PC-3 (cell line): ENCODE data around the gene BCAS3. TPM values are rescaled to one million over a fixed set of nuclear protein-coding genes. Genes with fewer than 3 reads are reported as not detected.

ENCODE experiments used
- ATAC-seq: fragments of 200-7000 bp; cut with Tn5 transposase; 2 replicates; pipeline ENCODE4 v1.9.1; 2020; ENCODE audit warnings: mild to moderate bottlenecking, moderate library complexity
- BruUV-seq: library from RNA; stranded (reverse); fragments of 400-500 nt; replicated peaks from 2 replicates; lab custom pipeline; 2021; lab: Mats Ljungman, UMichigan
- CTCF ChIA-PET: fragments of 300-600 bp; sonication (Branson Sonifier 250); formaldehyde crosslinking; loops from one replicate; lab custom pipeline; 2022; ENCODE audit warnings: antibody characterized with exemption; lab: Charles Lee
- POLR2A ChIA-PET: fragments of 300-600 bp; sonication (Branson Sonifier 250); formaldehyde crosslinking; loops from one replicate; lab custom pipeline; 2022; ENCODE audit warnings: antibody characterized with exemption; ENCODE audit not compliant: unreplicated experiment; lab: Charles Lee
- DNase-seq: peaks from one replicate; pipeline ENCODE4 v3.0.0-alpha.2; 2015
- H2AFZ ChIP-seq: fragments of 300-600 bp; sonication (generic); 2 replicates; pipeline ENCODE4 v1.6.0; 2016; ENCODE audit warnings: antibody characterized with exemption, low read length
- H3F3A ChIP-seq: fragments of 300-600 bp; sonication (generic); one replicate; pipeline ENCODE4 v1.6.0; 2017; ENCODE audit warnings: antibody characterized with exemption, low read length, control low read depth, mild to moderate bottlenecking; ENCODE audit not compliant: unreplicated experiment
- H3K27ac ChIP-seq: fragments of 300-600 bp; sonication (generic); 2 replicates; pipeline ENCODE4 v1.5.1; 2016; ENCODE audit warnings: mild to moderate bottlenecking, low read length
- H3K27me3 ChIP-seq: fragments of 300-600 bp; sonication (generic); 2 replicates; pipeline ENCODE4 v1.6.1; 2016; ENCODE audit warnings: low read length, mixed read lengths
- H3K36me3 ChIP-seq: fragments of 300-600 bp; sonication (generic); 2 replicates; pipeline ENCODE4 v1.6.1; 2016; ENCODE audit warnings: low read depth, mixed run types, low read length, mixed read lengths
- H3K4me1 ChIP-seq: fragments of 300-600 bp; sonication (generic); 2 replicates; pipeline ENCODE4 v1.5.1; 2016; ENCODE audit warnings: low read length; ENCODE audit not compliant: insufficient read depth
- H3K4me2 ChIP-seq: fragments of 300-600 bp; sonication (generic); 2 replicates; pipeline ENCODE4 v1.6.0; 2016; ENCODE audit warnings: low read length
- H3K4me3 ChIP-seq: fragments of 300-600 bp; sonication (generic); 2 replicates; pipeline ENCODE4 v1.5.1; 2016; ENCODE audit warnings: mild to moderate bottlenecking, low read length, mixed read lengths
- H3K79me2 ChIP-seq: fragments of 300-600 bp; sonication (generic); 2 replicates; pipeline ENCODE4 v1.6.1; 2017; ENCODE audit warnings: low read length, mixed read lengths
- H3K9ac ChIP-seq: fragments of 300-600 bp; sonication (generic); 2 replicates; pipeline ENCODE4 v1.6.0; 2016; ENCODE audit warnings: mild to moderate bottlenecking, low read length
- H3K9me2 ChIP-seq: fragments of 300-600 bp; sonication (generic); replicated peaks from 2 replicates; pipeline ENCODE4 v1.6.1; 2016; ENCODE audit warnings: mixed run types, low read length, mixed read lengths
- H3K9me3 ChIP-seq: fragments of 300-600 bp; sonication (generic); 2 replicates; pipeline ENCODE4 v1.6.1; 2016; ENCODE audit warnings: low read length, mixed read lengths
- H4K20me1 ChIP-seq: fragments of 300-600 bp; sonication (generic); 2 replicates; pipeline ENCODE4 v1.6.1; 2016; ENCODE audit warnings: low read length, mixed read lengths
- CTCF ChIP-seq: fragments of 300-600 bp; sonication (generic); conservative IDR thresholded peaks from 2 replicates; pipeline ENCODE4 v1.5.1; 2017; ENCODE audit warnings: antibody characterized with exemption, low read depth, mild to moderate bottlenecking, low read length
- EZH2 ChIP-seq: fragments of 300-600 bp; sonication (generic); IDR thresholded peaks from one replicate; pipeline ENCODE4 v1.6.1; 2017; ENCODE audit warnings: antibody characterized with exemption, mild to moderate bottlenecking, low read length; ENCODE audit not compliant: unreplicated experiment
- EZH2phosphoT487 ChIP-seq: fragments of 300-600 bp; sonication (generic); IDR thresholded peaks from 2 replicates; pipeline ENCODE4 v1.6.1; 2018; ENCODE audit warnings: mild to moderate bottlenecking, antibody characterized with exemption, low read length, borderline replicate concordance
- intact Hi-C: fragments of 100-400 bp; cut with micrococcal nuclease; formaldehyde crosslinking; loops from 2 replicates; pipeline ENCODE4 v1.9.0; 2023
- total RNA-seq: library from RNA; depleted of rRNA; stranded (reverse); fragments of >200 nt; gene quantifications from 2 replicates; pipeline ENCODE4 v1.2.3, GENCODE V29; 2014

The BCAS3 gene
- total RNA-seq, 1 experiment from 2014 or later, result 25.9 TPM

- H3K27me3 ChIP-seq, result no peaks in the 10 kb centered on the region
- H4K20me1 ChIP-seq, result no peaks in the 10 kb centered on the region
- BruUV-seq, result no TSS peak
- no peak overlapping the region for H3K27ac ChIP-seq
- no peak for DNase-seq
- H3K36me3 ChIP-seq, result no peaks in the 10 kb centered on the region
- no peak overlapping the region for H3K9ac ChIP-seq
- H3K79me2 ChIP-seq, result no peaks in the 10 kb centered on the region
- no peak overlapping the region for H3K4me3 ChIP-seq
- ATAC-seq, result no peak
- ChIA-PET CTCF (interaction anchor here (0.7 kb wide), 1 partner anchor 215 kb away, joined by 3 read pairs; no protein-coding TSS in a partner anchor), POLR2A (no interaction called here)
- peaks cover 3% of the 10 kb centered on the region; the same call in 1 of the 2 replicates for H3K4me1 ChIP-seq
- H3K9me3 ChIP-seq, result no peaks in the 10 kb centered on the region
- H2AFZ ChIP-seq, result no peak overlapping the region
- no peak for TF ChIP-seq EZH2phosphoT487
- no peak for TF ChIP-seq CTCF
- no peak for TF ChIP-seq EZH2
- no peaks in the 10 kb centered on the region for H3F3A ChIP-seq
- intact Hi-C loops, result loop anchor here (1.0 to 5.0 kb wide), 2 partner anchors 388 to 668 kb away; no protein-coding TSS in a partner anchor
- no peak overlapping the region for H3K4me2 ChIP-seq
- no peaks in the 10 kb centered on the region for H3K9me2 ChIP-seq
Observed at GRCh38 chr17:61390479-61390791, 712.8 kb downstream of the BCAS3 start.

- Histone ChIP-seq H3F3A (no peaks in the 10 kb centered on the region), H3K36me3 (no peaks in the 10 kb centered on the region), H3K4me3 (no peak overlapping the region), H3K4me2 (no peak overlapping the region), H3K9me2 (no peaks in the 10 kb centered on the region), H2AFZ (no peak overlapping the region), H3K27ac (no peak overlapping the region), H3K79me2 (no peaks in the 10 kb centered on the region), H3K9me3 (no peaks in the 10 kb centered on the region), H3K27me3 (no peaks in the 10 kb centered on the region), H3K4me1 (peaks cover 3% of the 10 kb centered on the region; the same call in 1 of the 2 replicates), H3K9ac (no peak overlapping the region), H4K20me1 (no peaks in the 10 kb centered on the region)
- CTCF ChIA-PET, result interaction anchor here (0.6 kb wide), 1 partner anchor 444 kb away, joined by 3 read pairs; no protein-coding TSS in a partner anchor
- intact Hi-C loops, result loop anchor here (5.0 kb wide), 1 partner anchor 669 kb away; no protein-coding TSS in a partner anchor
- no TSS peak for BruUV-seq
- ATAC-seq, result no peak
- POLR2A ChIA-PET, result no interaction called here
- TF ChIP-seq EZH2phosphoT487 (no peak), EZH2 (no peak), CTCF (no peak)
- DNase-seq, result no peak
Observed at GRCh38 chr17:61391595-61392291, 714.1 kb downstream of the BCAS3 start.

- Histone ChIP-seq H3F3A (no peaks in the 10 kb centered on the region), H3K4me1 (peaks cover 6% of the 10 kb centered on the region; the same call in 1 of the 2 replicates), H3K9me3 (no peaks in the 10 kb centered on the region), H3K9ac (no peak overlapping the region), H3K36me3 (no peaks in the 10 kb centered on the region), H3K79me2 (no peaks in the 10 kb centered on the region), H3K27ac (no peak overlapping the region), H3K4me2 (no peak overlapping the region), H2AFZ (no peak overlapping the region), H3K9me2 (no peaks in the 10 kb centered on the region), H4K20me1 (no peaks in the 10 kb centered on the region), H3K4me3 (no peak overlapping the region), H3K27me3 (no peaks in the 10 kb centered on the region)
- DNase-seq (no peak), ATAC-seq (no peak)
- TF ChIP-seq EZH2phosphoT487 (no peak), EZH2 (no peak), CTCF (no peak)
- CTCF ChIA-PET, result no interaction called here
- POLR2A ChIA-PET, result no interaction called here
- intact Hi-C loops, result loop anchor here (5.0 kb wide), 1 partner anchor 670 kb away; no protein-coding TSS in a partner anchor
- BruUV-seq, result no TSS peak
Observed at GRCh38 chr17:61392679-61393078, 715.0 kb downstream of the BCAS3 start.
